NAMALWA (cell line): ENCODE results near the gene DCAF4.
"Not testable (repeated sequence)": the region's sequence is repeated elsewhere in the genome, so short reads cannot be mapped to it uniquely, and the experiment has no call there.

Source experiments
- DNase-seq: peaks from one replicate; pipeline ENCODE4 v3.0.0-alpha.2; 2015; ENCODE audit warnings: low spot score

Gene DCAF4

GRCh38 chr14:72970824-72971434, 44.7 kb downstream of the DCAF4 start:
- DNase-seq, result no peak

- DNase-seq, result no peak
Measured at GRCh38 chr14:72974661-72975060, 48.4 kb downstream of the DCAF4 start.

- DNase-seq, result no peak
Measured at GRCh38 chr14:72975770-72976169, 49.5 kb downstream of the DCAF4 start.

GRCh38 chr14:72978856-72979255, 52.6 kb downstream of the DCAF4 start:
- no peak for DNase-seq

- no peak for DNase-seq
Measured at GRCh38 chr14:72980863-72981262, 54.6 kb downstream of the DCAF4 start.

- DNase-seq, result no peak
Measured at GRCh38 chr14:72982146-72982708, 56.0 kb downstream of the DCAF4 start.

GRCh38 chr14:72986214-72986613, 60.0 kb downstream of the DCAF4 start:
- no peak for DNase-seq

- no peak for DNase-seq
Measured at GRCh38 chr14:72986857-72987256, 60.6 kb downstream of the DCAF4 start.

- DNase-seq, result no peak
Measured at GRCh38 chr14:72990171-72990570, 63.9 kb downstream of the DCAF4 start.

GRCh38 chr14:72996916-72997315, 70.7 kb downstream of the DCAF4 start:
- DNase-seq, result no peak

GRCh38 chr14:72998252-72998903, 72.1 kb downstream of the DCAF4 start:
- DNase-seq, result no peak

GRCh38 chr14:72999316-72999715, 73.1 kb downstream of the DCAF4 start:
- no peak for DNase-seq

- DNase-seq, result no peak
Measured at GRCh38 chr14:73000073-73000472, 73.8 kb downstream of the DCAF4 start.

GRCh38 chr14:73003681-73004080, 77.4 kb downstream of the DCAF4 start:
- no peak for DNase-seq

GRCh38 chr14:73004641-73005040, 78.4 kb downstream of the DCAF4 start:
- DNase-seq, result not testable (repeated sequence)

- DNase-seq, result no peak
Measured at GRCh38 chr14:73007835-73008234, 81.6 kb downstream of the DCAF4 start.

GRCh38 chr14:73008501-73008900, 82.2 kb downstream of the DCAF4 start:
- no peak for DNase-seq
